Endometrial microvascular endothelial cells (primary cell): ENCODE data around the gene LINC01488. TPM values are rescaled to one million over a fixed set of nuclear protein-coding genes. Genes with fewer than 3 reads are reported as not detected.

Experiments used
- in situ Hi-C: cut with HindIII; loops from 2 replicates; pipeline ENCODE4 v1.10.0; 2017; ENCODE audit warnings: low sequenced_read_pairs, low pct_unique_long_range_greater_than_20kb; ENCODE audit errors: inconsistent ontology term
- total RNA-seq: library from RNA; depleted of rRNA; stranded (reverse); fragments of >200 nt; gene quantifications from one replicate; pipeline ENCODE4 v1.2.3, GENCODE V29; 2015; ENCODE audit errors: inconsistent ontology term

Gene LINC01488
- total RNA-seq, 1 donor from 2014 or later: not detected

DNA sequence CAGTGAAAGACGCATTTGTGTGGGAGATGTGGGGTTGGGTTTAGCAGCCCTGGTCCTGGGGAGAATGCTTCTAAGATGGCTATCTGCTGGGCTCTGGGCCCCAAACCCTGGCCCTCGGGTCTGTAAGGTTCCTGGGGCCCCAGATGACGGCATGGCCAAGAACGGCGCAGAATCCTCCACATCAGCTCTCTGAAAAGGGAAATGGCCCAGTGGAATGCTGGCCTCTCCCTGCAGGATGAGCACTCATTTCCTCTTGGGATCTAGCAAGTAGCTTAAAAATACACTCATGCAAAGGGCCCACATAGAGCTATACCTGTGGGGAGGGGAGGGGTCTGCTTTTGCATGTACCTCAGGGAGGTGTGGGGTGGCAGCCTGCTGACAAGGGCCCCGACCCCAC lies 37.5 kb upstream of the LINC01488 start:
- in situ Hi-C loops: no loop called here

DNA sequence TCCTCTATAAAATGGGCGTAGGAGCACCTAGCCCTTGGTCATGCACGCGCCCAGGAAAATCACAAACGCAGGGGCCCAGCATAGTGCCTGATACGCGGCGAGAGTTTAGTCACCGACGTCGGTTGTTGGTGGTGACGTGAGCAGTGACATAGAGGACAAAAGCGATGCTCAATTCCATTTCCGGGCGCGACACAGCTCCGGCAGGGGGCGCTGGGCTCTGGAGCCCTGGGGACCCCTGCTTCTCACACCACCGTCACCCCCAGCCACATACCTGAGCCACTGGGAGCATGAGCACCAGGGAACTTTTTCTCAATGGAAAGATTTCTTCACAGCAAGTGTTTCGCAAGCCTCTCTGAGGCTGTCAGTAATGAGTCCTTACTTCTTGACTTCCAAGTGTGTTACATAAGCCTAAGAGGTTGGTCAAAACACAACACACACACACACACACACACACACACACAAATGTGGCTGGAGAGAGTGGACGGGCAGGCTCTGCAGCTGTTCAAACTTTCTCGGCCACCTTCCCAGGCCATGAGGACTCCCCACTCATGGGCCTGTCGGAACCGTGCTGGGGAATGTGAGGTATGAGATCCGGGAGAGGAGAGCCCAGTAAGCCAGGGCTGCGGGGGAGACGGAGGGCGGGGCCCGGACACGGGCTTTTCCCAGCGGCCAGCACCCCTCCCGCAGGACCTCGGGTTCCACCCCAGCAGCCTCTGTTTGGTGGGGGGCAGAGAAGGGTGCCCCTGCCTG lies 36.9 kb upstream of the LINC01488 start:
- in situ Hi-C loops: no loop called here

DNA sequence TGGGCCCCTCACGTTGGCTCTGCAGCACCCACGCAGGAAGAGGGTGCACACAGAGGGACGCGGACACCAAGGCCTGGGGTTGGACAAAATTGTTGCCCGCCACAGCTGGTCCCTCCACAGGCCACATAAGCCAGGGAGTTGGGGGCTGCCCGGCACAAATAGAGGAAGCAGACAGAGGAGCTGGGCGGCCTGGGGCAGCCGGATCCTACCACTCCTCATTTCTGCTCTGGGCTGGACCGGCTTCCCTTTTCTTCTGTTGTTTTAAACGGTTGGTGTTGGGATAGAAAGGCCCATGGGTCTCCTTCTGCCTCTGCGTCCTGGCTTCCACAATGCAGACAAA lies 36.4 kb upstream of the LINC01488 start:
- in situ Hi-C loops: no loop called here

DNA sequence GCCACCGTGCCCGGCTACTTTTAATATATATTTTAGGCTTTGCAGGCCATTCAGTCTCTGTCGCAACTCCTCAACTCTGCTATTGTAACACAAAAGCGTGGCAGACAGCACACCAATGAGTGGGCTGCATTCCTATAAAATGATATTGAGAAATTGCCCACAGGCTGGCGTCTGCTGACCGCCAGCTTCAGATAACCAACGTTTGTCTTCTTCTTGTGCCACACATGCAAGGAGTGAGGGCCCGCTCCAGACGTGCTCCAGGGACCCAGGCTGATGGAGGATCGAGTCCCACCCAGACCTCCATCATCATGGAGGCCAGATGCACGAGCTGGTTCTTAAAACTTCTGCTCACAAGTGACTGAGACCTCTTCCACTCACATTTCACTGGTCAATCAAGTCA lies 35.4 kb upstream of the LINC01488 start:
- in situ Hi-C loops: no loop called here

DNA sequence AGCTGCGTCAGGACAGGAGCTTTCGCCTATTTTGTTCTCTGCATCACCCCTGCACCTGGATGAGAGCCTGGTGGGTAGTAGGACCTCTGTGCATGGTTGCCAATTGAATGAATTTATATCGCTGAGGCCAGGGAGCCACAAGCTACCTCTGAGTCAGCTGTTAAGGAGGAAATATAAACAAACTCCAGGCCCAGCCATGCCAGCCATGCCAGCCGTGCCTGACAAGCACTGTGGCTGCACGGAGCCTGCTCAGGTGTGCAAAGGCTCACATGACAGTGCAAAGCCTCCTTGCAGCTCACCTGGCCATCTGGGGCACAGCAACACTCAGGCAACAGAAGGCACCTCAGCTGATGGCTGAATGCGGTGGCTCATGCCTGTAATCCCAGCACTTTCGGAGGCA lies 33.7 kb upstream of the LINC01488 start:
- in situ Hi-C loops: no loop called here

DNA sequence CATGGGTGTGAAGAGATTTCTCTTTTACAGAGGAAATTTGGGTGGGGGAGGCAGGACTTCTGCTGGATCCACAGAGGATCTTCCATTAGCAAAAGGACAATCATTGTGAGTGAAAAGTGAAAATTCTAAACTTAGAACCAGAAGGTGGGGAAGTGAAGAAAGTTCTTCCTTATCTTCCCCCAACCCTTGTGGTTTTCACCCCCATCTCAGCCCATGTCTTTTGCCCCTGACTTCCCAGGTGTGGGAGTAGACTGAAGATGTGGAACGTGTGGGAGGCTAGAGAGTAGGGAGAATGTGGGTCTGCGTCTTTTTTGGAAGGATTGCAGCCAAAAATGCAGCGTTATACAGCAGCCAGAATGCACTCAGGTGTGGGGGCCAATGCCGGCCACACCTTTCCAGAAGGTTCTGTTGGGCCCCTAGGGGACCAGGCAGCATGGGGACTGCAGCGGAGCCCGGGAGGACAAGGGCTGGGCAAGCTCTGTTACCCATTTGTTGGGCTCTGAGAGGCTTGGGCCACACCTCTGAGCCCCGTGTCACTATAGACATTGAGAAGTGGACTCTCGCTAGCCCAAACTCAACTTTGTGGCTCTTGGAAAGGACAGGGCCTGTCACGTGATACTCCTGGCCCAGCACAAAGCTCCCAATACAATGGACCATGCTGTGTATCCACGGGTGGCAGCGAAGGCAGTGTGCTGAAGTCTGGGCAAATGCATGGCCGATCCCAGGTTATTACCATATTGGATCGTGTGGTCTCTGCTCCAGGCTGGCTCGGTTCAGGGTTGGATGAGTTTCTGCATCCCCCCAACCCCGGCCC lies 32.8 kb upstream of the LINC01488 start:
- in situ Hi-C loops: no loop called here

DNA sequence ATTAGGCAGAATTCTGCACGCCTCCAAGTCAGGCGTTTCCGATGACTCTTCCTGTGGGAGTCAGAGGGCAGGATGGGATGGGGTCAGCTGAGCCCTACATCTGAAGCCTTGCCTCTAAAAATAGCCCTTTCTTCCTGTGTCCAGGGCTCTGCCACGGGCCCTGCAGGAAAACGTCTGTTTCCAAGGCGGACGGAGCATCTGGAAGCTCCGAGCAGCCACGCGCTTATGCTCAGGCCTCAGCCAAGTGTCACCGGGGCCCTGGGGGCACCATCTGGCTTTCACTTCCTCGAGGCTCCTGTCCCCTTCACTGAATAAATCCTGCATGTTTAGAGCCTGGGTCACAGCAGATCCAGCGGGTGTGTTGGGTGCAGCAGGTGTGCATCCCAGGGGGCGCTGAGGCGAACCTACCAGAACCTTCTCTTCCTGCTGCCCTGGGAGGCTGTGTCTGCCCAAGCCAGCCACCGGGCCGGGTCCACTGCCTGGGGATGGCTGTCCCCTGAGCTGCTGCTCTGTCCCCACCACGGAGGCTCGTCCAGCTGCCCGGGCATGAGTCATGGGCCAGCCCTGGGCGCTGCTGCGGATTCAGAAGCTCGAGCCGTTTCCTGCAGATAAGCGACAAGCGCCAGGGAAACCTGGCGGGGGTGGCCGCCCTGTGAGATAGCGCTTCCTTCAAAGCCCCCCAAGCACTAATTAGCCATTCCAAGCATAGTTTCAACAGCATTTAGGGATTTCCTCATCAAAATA lies 32.0 kb upstream of the LINC01488 start:
- in situ Hi-C loops: loop anchor here (25.0 kb wide), 1 partner anchor 337 kb away; no protein-coding TSS in a partner anchor

DNA sequence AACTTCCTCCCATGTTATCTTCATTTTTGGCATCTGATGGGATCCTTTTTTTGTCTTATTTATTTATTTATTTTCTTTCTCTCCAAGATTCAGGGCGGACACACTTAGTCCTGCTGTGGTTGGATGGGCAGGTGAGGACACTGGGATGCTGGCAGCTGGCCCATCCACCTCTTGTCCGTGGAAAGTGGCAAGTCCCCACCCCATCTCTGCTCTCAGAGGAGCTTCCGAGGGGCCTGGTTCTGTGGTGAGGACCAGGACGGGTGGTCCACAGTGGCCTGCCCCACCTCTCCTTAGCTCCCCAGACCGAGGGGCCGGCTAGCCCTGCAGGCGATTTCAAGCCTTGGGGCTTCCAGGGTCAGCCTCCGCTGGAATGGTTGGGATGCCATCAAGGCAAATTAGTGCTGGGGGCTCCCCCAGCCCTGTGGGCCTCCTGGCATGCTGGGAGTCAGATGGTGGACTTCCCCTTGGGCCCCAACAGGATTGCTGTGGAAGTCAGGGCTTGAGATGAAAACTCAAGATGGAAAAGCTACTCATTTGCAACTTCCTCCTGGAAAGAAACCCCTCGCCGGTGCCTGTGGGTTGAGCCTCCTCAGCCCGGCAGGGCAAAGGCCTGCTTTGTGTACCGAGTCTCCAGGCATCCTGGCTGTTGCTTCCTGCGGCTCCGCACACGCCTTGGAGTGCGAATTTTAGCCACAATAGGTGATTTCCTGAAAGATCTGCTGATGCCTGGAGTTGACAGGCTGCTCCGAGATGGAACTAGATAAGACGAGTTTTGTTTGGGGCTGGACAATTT lies 31.2 kb upstream of the LINC01488 start:
- in situ Hi-C loops: loop anchor here (25.0 kb wide), 1 partner anchor 338 kb away; no protein-coding TSS in a partner anchor

DNA sequence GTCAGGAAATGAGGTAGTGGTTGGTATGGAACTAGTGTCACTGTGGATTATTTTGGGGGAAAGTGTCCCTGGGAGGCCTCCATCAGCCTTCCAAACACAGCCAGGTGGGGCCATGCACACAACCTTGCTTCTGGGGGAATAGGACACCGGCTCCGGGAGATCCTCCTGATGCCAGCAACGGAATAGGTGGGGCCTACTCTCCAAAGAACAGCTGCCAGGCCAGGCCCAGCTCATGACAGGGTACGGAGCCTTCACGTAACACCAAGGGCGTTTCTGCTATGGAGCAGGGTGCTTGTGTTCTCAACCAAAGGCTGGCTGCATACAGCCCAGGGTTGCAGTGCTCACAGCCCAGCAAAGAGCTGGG lies 30.6 kb upstream of the LINC01488 start:
- in situ Hi-C loops: loop anchor here (25.0 kb wide), 1 partner anchor 339 kb away; no protein-coding TSS in a partner anchor

DNA sequence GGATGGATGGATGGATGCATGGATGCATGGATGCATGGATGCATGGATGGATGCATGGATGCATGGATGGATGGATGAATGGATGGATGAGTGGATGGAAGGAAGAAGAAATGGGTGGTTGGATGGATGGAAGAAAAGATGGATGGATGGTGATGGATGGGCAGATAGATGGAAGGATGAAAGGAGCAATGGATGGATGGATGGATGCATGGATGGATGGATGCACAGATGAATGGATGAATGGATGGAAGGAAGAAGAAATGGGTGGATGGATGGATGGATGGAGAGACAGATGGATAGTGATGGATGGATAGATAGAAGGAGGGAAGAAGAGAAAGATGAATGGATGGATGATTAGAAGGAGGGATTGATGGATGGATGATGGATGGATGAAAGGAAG lies 30.2 kb upstream of the LINC01488 start:
- in situ Hi-C loops: loop anchor here (25.0 kb wide), 1 partner anchor 339 kb away; no protein-coding TSS in a partner anchor

DNA sequence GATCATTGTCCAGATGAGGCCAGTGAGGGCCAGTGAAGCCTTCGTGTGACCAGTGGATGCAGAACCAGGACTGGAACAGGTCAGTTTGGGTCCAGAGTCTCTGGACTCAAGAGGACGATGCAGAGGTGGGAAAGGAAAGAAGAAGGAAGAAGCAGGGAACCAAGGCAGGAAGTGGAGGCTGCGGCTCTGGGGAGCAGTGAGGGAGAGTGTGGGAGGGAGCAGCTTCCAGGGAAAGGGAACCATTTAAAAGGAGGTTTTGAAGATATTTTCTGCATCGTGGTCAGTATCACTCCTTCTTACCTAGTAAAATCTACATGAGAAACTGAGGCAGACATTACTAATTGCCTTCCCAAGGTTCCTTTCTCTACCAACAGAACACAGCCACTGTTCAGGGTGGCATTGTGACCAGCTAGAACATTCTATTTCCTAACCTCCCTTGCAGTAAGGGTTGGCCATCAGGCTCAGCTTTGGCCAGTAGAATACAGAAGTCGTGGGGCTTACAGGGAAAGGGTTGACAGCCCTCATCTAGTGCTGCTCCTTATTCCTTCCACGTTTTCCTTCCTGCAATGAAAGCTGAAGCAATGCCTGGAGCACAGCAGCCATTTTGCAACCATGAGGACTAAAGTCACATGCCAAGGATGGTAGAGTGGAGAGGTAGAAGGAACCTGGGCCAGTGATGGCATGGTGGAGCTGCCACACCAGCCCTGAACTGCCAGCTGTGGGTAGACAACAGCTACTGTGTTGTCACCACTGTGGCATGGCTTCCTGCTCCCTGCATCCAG lies 29.1 kb upstream of the LINC01488 start:
- in situ Hi-C loops: loop anchor here (25.0 kb wide), 1 partner anchor 340 kb away; no protein-coding TSS in a partner anchor

DNA sequence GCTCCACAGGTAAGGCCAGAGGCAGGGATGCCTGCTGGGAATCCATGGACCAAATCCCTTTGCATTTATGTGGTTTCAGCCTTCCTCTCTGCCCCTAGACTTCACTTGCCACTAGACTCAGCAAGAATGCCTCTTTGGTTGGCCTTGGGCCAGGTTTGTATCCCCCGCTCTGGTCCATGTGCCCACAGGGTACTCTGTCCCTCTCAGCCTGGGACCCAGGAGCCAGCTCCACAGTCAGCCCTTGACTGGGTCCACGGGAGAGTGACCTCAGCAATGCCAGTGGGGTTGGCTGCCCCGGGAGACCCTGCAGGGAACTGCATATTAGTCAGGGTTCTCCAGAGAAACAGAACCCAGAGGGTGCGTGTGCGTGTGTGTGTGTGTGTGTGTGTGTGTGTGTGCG lies 28.3 kb upstream of the LINC01488 start:
- in situ Hi-C loops: loop anchor here (25.0 kb wide), 1 partner anchor 341 kb away; no protein-coding TSS in a partner anchor

DNA sequence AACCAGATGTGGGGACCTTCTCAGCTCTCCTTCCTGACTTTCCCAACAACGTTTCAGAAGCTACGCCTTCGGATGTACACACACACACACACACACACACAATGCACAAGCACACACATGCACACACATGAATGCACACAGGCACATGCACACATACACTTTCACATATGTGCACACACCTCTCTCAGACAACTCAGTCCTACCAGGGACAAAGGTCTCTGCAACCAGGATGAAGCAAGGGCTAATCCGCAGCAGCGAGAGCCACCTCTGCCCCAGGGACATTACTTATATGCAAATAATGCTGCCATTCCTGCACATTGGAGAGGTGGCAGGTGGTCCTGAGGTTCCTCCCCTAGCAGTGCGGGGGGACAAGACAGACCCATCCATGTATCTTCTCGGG lies 27.4 kb upstream of the LINC01488 start:
- in situ Hi-C loops: loop anchor here (25.0 kb wide), 1 partner anchor 342 kb away; no protein-coding TSS in a partner anchor

DNA sequence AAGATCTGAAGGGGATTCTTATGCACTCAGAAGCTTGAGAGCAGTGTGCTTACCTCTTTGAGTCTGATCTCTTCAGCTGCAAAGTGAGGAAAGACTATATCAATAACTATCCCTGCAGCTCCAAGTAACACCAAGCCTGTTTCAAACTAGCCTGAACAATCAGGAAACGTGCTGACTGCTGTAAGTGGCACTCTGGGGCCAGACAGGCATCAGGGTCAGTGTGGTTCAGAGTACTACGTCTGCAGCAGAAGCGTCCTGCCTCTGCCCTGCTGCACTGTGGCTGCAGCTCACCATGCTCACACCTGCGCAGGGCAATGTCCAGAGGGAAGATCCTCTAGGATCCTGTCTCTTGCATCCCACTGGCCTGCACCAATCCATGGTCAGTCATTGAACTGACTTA lies 25.5 kb upstream of the LINC01488 start:
- in situ Hi-C loops: loop anchor here (25.0 kb wide), 1 partner anchor 344 kb away; no protein-coding TSS in a partner anchor

DNA sequence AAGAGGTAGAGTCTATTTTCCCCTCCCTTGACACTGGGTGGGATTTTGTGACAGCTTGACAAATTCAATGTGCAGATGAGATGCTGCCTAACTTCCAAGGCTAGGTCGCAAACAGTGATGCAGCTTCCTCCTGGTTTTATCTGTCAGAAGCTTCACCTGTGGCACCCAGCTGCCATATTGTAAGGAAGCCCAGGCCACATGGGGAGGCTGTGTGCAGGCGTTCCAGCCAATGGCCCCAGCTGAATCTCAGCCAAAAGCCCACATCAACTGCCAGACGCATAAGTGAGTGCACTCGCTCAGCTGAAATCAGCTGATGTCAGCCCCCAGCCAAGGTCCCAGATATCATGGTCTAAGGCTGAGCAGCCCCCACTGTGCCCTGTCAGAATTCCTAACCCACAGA lies 24.8 kb upstream of the LINC01488 start:
- in situ Hi-C loops: loop anchor here (25.0 kb wide), 1 partner anchor 344 kb away; no protein-coding TSS in a partner anchor

DNA sequence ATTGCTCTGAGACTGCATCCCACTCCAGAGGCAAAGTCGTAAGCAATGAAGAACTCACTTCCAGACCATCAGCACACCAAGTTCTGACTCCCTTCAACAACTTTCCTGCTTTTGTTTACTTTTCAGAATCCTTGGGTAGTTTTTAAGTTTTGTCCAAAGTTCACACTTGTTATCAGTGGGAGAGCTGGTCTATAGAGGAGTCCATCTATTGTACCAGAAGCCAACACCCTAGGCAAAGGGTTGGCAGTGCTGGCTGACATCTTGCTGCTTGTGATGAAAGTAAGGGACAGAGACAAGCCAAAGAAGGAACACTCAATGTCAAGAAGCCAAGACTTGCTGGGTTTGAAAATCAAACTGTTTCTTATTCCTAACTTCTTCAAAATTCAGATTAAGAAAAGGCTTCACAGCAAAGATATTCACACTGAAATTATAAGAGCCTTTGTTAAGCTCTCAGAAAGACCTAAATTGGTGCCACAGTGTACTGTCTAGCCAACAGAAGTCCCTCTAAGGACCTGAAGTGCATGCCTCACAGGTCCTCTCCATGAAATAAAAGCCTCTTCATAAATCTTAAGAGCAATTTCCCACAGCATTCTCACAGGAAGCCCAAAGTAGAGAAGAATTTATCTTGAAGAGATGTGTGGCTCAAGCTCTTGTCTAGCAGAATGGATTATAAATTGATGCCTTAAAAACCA lies 21.5 kb upstream of the LINC01488 start:
- in situ Hi-C loops: loop anchor here (25.0 kb wide), 1 partner anchor 348 kb away; no protein-coding TSS in a partner anchor
